K562 (cell line): ENCODE data around the gene CCDC144A. TPM values are rescaled to one million over a fixed set of nuclear protein-coding genes. Genes with fewer than 3 reads are reported as not detected.
"Not testable (repeated sequence)": the region's sequence is repeated elsewhere in the genome, so short reads cannot be mapped to it uniquely, and the experiment has no call there.

Experiments used
- ATAC-seq: fragments of 200-7000 bp; cut with Tn5 transposase; 3 replicates; pipeline ENCODE4 v1.9.1; 2020; ENCODE audit warnings: moderate library complexity
- BruUV-seq: library from RNA; stranded (reverse); fragments of 400-500 nt; replicated peaks from 2 replicates; lab custom pipeline; 2021; lab: Mats Ljungman, UMichigan
- CTCF ChIA-PET: fragments of 300-600 bp; formaldehyde crosslinking; extraction: SDS; loops from one replicate; lab custom pipeline; 2021; ENCODE audit warnings: low intra/inter-chr PET ratio; lab: Yijun Ruan, JAX
- POLR2A ChIA-PET: fragments of 300-600, 350-650 bp; sonication (Branson Sonifier 250); formaldehyde crosslinking; extraction: SDS; loops from one replicate; lab custom pipeline; 2021; ENCODE audit warnings: antibody characterized with exemption, inconsistent platforms; lab: Yijun Ruan, JAX
- DNase-seq, 4 experiments: peaks; one replicate each; pipeline versions ENCODE4 v3.0.0 to v3.0.0-alpha.2; 2011 to 2018; ENCODE audit warnings: low spot score in 3 of 4, mixed read lengths in 3 of 4; ENCODE audit errors: extremely low read depth in 1 of 4
- FAIRE-seq: peaks from 2 replicates; lab custom pipeline; 2011; peaks lifted over from hg19 to GRCh38; lab: Jason Lieb, UNC
- H2AFZ ChIP-seq: 2 replicates; pipeline ENCODE4 v1.6.0; 2011; ENCODE audit warnings: low read depth, low read length, control low read depth, inconsistent platforms
- H3K27ac ChIP-seq: fragments of 200-600 bp; 3 replicates; pipeline ENCODE4 v1.8.0; 2011; ENCODE audit warnings: low read depth, mild to moderate bottlenecking, control low read depth, inconsistent platforms, low read length, moderate library complexity, mixed read lengths; ENCODE audit errors: extremely low read depth
- H3K27me3 ChIP-seq, 2 experiments: fragments of 300-600 bp in 1 of 2; 2 replicates in 1 of 2; 3 replicates in 1 of 2; pipeline versions ENCODE4 v1.6.0 to v1.8.0; 2011; ENCODE audit warnings: inconsistent platforms in 2 of 2, low read length in 2 of 2, mild to moderate bottlenecking in 1 of 2, mixed read lengths in 1 of 2, moderate library complexity in 1 of 2; ENCODE audit not compliant: control insufficient read depth in 2 of 2, insufficient read depth in 2 of 2
- H3K36me3 ChIP-seq: fragments of 300-600 bp; 3 replicates; pipeline ENCODE4 v1.8.0; 2011; ENCODE audit warnings: mild to moderate bottlenecking, low read length, inconsistent platforms; ENCODE audit not compliant: control insufficient read depth, insufficient read depth
- H3K4me1 ChIP-seq, 2 experiments: fragments of 200-600 bp in 1 of 2; replicated peaks in 1 of 2; 2 replicates in 1 of 2; 3 replicates in 1 of 2; pipeline versions ENCODE4 v1.5.1 to v1.8.0; 2011; ENCODE audit warnings: inconsistent platforms in 2 of 2, low read length in 2 of 2, mild to moderate bottlenecking in 1 of 2, mixed read lengths in 1 of 2, moderate library complexity in 1 of 2; ENCODE audit not compliant: control insufficient read depth in 2 of 2, insufficient read depth in 2 of 2
- H3K4me2 ChIP-seq: 2 replicates; pipeline ENCODE4 v1.6.1; 2011; ENCODE audit warnings: low read length, control low read depth, inconsistent platforms, mixed read lengths; ENCODE audit not compliant: insufficient read depth
- H3K4me3 ChIP-seq: fragments of 200-600 bp; sonication (generic), shearing (Covaris generic); 2 replicates; pipeline ENCODE4 v1.5.1; 2016; ENCODE audit warnings: control low read depth, inconsistent platforms
- H3K79me2 ChIP-seq: fragments of 200-600 bp; 3 replicates; pipeline ENCODE4 v1.8.0; 2011; ENCODE audit warnings: low read length, inconsistent platforms; ENCODE audit not compliant: control insufficient read depth, insufficient read depth
- H3K9ac ChIP-seq, 2 experiments: 2 replicates each; pipeline versions ENCODE4 v1.6.0 to v1.6.1; 2011; ENCODE audit warnings: low read depth in 2 of 2, low read length in 2 of 2, control low read depth in 1 of 2, inconsistent platforms in 1 of 2, mild to moderate bottlenecking in 1 of 2, mixed read lengths in 1 of 2; ENCODE audit not compliant: insufficient read depth in 1 of 2
- H3K9me1 ChIP-seq: one replicate; pipeline ENCODE4 v1.6.0; 2011; ENCODE audit warnings: inconsistent platforms, mild to moderate bottlenecking, low read length, moderate library complexity; ENCODE audit not compliant: control insufficient read depth, insufficient read depth
- H3K9me3 ChIP-seq: replicated peaks from 2 replicates; pipeline ENCODE4 v1.5.1; 2011; ENCODE audit warnings: low read depth, low read length, inconsistent platforms; ENCODE audit not compliant: control insufficient read depth, insufficient read depth
- H4K20me1 ChIP-seq: replicated peaks from 2 replicates; pipeline ENCODE4 v1.6.1; 2011; ENCODE audit warnings: low read length, inconsistent platforms, mixed read lengths; ENCODE audit not compliant: control insufficient read depth, insufficient read depth
- C11orf30 ChIP-seq: fragments of 450-650 bp; IDR thresholded peaks from 2 replicates; pipeline ENCODE4 v1.6.1; 2016; ENCODE audit warnings: low read depth, mild to moderate bottlenecking
- L3MBTL2 ChIP-seq: fragments of 450-650 bp; IDR thresholded peaks from 2 replicates; pipeline ENCODE4 v1.6.1; 2016; ENCODE audit warnings: mild to moderate bottlenecking, moderate library complexity
- MAFG ChIP-seq: fragments of 450-650 bp; conservative IDR thresholded peaks from 2 replicates; pipeline ENCODE4 v1.6.1; 2016; ENCODE audit warnings: missing genetic modification characterization, missing compliant biosample characterization
- WGBS: fragments of 100-300 bp; shearing (Covaris generic); methylation state at CpG from one replicate; pipeline ENCODE4 v1.1.6; 2016; ENCODE audit warnings: low coverage, mixed read lengths; ENCODE audit not compliant: insufficient coverage; ENCODE audit errors: missing lambda C conversion rate; 5-methylcytosine and 5-hydroxymethylcytosine counted together
- in situ Hi-C: fragments of 300-500 bp; cut with MboI; formaldehyde crosslinking; loops from 4 replicates; pipeline ENCODE4 v1.15.0; 2018; ENCODE audit warnings: inconsistent platforms, mixed read lengths
- intact Hi-C: fragments of 100-400 bp; cut with micrococcal nuclease; formaldehyde crosslinking; loops from 2 replicates; pipeline ENCODE4 v1.14.2; 2022
- polyA plus RNA-seq, 8 experiments: library from polyadenylated mRNA; depleted of rRNA in 4 of 8; stranded (reverse) in 5 of 8; unstranded in 3 of 8; fragments of >200 nt; fragmentation: Nextera tagmentation in 2 of 8; fragmentation: Illumina TruSeq in 1 of 8; extraction: Ambion mirVana in 2 of 8; extraction: Trizol in 1 of 8; gene quantifications; 2 replicates each; pipeline versions ENCODE4 v1.2.1 to v1.2.3, GENCODE V29; 2011 to 2014; ENCODE audit warnings: inconsistent platforms in 1 of 8, missing spikeins in 1 of 8
- total RNA-seq, 7 experiments: library from RNA; depleted of rRNA in 6 of 7; stranded (reverse); fragments of >200 nt in 6 of 7; fragmentation: Illumina TruSeq in 2 of 7; extraction: Trizol in 2 of 7; gene quantifications; 2 replicates each; pipeline versions ENCODE4 v1.2.1 to v1.2.3, GENCODE V29; 2011 to 2021; ENCODE audit warnings: low replicate concordance in 1 of 7
- TF ChIP-seq, protein P1 (sequence below): fragments of 450-650 bp; IDR thresholded peaks from 2 replicates; pipeline ENCODE4 v1.6.1; 2016; ENCODE audit warnings: mild to moderate bottlenecking, moderate library complexity

CCDC144A gene
- total and polyA plus RNA-seq, 9 of the 15 experiments (the other 6 are each of a cell fraction or from before 2014, with no cell fraction given), result 0.03 to 0.76 (median 0.36) TPM

- H4K20me1 ChIP-seq, in situ Hi-C loops, H2AFZ ChIP-seq, BruUV-seq, H3K36me3 ChIP-seq, H3K9me1 ChIP-seq, DNase-seq, POLR2A ChIA-PET, FAIRE-seq, H3K79me2 ChIP-seq, intact Hi-C loops, H3K4me2 ChIP-seq, H3K27me3 ChIP-seq, H3K4me3 ChIP-seq, H3K27ac ChIP-seq, H3K4me1 ChIP-seq, H3K9me3 ChIP-seq, H3K9ac ChIP-seq, CTCF ChIA-PET: not testable (repeated sequence)
- ATAC-seq, result peak; percentile 96
- 11% methylated on average over 6 of the region's 9 CpGs for WGBS
Measured at GRCh38 chr17:16790313-16790871, 100.4 kb downstream of the CCDC144A start.

DNA sequence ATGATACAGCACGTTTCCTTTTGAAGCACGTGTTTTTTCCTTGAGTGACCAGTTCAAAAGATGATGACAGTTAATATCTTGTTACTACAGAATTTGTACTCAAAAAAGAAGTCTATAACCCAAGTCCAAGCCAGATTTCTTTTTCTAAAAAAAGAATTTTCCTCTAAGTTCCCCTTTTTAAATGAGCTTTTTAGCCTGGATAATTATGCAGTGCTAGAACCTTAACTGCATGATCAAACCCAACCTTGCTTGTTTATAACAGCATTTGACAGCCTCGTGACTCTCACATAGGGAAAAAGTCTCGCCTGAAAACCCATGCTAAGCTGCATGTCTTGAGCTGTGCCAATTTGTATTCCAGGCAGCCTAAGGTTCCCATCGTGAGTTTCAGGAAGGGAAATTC lies 104.2 kb downstream of the CCDC144A start:
- ATAC-seq, result not testable (repeated sequence)
- peak; percentile 45; the same call in 1 of the 2 replicates for TF ChIP-seq MAFG
- TF ChIP-seq L3MBTL2, result peak; percentile 72
- TF ChIP-seq C11orf30, result peak; percentile 40; the same call in 1 of the 2 replicates
- TF ChIP-seq, protein P1, sequence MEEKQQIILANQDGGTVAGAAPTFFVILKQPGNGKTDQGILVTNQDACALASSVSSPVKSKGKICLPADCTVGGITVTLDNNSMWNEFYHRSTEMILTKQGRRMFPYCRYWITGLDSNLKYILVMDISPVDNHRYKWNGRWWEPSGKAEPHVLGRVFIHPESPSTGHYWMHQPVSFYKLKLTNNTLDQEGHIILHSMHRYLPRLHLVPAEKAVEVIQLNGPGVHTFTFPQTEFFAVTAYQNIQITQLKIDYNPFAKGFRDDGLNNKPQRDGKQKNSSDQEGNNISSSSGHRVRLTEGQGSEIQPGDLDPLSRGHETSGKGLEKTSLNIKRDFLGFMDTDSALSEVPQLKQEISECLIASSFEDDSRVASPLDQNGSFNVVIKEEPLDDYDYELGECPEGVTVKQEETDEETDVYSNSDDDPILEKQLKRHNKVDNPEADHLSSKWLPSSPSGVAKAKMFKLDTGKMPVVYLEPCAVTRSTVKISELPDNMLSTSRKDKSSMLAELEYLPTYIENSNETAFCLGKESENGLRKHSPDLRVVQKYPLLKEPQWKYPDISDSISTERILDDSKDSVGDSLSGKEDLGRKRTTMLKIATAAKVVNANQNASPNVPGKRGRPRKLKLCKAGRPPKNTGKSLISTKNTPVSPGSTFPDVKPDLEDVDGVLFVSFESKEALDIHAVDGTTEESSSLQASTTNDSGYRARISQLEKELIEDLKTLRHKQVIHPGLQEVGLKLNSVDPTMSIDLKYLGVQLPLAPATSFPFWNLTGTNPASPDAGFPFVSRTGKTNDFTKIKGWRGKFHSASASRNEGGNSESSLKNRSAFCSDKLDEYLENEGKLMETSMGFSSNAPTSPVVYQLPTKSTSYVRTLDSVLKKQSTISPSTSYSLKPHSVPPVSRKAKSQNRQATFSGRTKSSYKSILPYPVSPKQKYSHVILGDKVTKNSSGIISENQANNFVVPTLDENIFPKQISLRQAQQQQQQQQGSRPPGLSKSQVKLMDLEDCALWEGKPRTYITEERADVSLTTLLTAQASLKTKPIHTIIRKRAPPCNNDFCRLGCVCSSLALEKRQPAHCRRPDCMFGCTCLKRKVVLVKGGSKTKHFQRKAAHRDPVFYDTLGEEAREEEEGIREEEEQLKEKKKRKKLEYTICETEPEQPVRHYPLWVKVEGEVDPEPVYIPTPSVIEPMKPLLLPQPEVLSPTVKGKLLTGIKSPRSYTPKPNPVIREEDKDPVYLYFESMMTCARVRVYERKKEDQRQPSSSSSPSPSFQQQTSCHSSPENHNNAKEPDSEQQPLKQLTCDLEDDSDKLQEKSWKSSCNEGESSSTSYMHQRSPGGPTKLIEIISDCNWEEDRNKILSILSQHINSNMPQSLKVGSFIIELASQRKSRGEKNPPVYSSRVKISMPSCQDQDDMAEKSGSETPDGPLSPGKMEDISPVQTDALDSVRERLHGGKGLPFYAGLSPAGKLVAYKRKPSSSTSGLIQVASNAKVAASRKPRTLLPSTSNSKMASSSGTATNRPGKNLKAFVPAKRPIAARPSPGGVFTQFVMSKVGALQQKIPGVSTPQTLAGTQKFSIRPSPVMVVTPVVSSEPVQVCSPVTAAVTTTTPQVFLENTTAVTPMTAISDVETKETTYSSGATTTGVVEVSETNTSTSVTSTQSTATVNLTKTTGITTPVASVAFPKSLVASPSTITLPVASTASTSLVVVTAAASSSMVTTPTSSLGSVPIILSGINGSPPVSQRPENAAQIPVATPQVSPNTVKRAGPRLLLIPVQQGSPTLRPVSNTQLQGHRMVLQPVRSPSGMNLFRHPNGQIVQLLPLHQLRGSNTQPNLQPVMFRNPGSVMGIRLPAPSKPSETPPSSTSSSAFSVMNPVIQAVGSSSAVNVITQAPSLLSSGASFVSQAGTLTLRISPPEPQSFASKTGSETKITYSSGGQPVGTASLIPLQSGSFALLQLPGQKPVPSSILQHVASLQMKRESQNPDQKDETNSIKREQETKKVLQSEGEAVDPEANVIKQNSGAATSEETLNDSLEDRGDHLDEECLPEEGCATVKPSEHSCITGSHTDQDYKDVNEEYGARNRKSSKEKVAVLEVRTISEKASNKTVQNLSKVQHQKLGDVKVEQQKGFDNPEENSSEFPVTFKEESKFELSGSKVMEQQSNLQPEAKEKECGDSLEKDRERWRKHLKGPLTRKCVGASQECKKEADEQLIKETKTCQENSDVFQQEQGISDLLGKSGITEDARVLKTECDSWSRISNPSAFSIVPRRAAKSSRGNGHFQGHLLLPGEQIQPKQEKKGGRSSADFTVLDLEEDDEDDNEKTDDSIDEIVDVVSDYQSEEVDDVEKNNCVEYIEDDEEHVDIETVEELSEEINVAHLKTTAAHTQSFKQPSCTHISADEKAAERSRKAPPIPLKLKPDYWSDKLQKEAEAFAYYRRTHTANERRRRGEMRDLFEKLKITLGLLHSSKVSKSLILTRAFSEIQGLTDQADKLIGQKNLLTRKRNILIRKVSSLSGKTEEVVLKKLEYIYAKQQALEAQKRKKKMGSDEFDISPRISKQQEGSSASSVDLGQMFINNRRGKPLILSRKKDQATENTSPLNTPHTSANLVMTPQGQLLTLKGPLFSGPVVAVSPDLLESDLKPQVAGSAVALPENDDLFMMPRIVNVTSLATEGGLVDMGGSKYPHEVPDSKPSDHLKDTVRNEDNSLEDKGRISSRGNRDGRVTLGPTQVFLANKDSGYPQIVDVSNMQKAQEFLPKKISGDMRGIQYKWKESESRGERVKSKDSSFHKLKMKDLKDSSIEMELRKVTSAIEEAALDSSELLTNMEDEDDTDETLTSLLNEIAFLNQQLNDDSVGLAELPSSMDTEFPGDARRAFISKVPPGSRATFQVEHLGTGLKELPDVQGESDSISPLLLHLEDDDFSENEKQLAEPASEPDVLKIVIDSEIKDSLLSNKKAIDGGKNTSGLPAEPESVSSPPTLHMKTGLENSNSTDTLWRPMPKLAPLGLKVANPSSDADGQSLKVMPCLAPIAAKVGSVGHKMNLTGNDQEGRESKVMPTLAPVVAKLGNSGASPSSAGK, result peak; percentile 61

More for the DNA sequence above, 104.2 kb downstream of the CCDC144A start:
- in situ Hi-C loops, H3K4me1 ChIP-seq, DNase-seq, H4K20me1 ChIP-seq, intact Hi-C loops, H3K4me2 ChIP-seq, CTCF ChIA-PET, H3K79me2 ChIP-seq, FAIRE-seq, H3K27me3 ChIP-seq, BruUV-seq, H3K27ac ChIP-seq, H3K9ac ChIP-seq, H3K36me3 ChIP-seq, H3K4me3 ChIP-seq, POLR2A ChIA-PET, H3K9me3 ChIP-seq, H3K9me1 ChIP-seq: not testable (repeated sequence)
- peak overlapping the region; percentile 80 for H2AFZ ChIP-seq
- WGBS, result 25% methylated on average over 2 of the region's 5 CpGs
